Stimulated activated CD4-positive, alpha-beta T cell treated with anti-CD3 and anti-CD28 coated beads, Interleukin-4, amount 100 ng/mL, for 48 hours (primary cell): ENCODE measurements around the gene SLC7A10.
"Not testable (repeated sequence)": the region's sequence is repeated elsewhere in the genome, so short reads cannot be mapped to it uniquely, and the experiment has no call there.

ENCODE experiments used
- DNase-seq, 2 donors: peaks; one replicate each; pipeline ENCODE4 v3.0.0-alpha.2; 2020; ENCODE audit warnings: low read depth in 2 of 2

The SLC7A10 gene

GRCh38 chr19:33238481-33239149 lies 13.0 kb upstream of the SLC7A10 start:
- DNase-seq, result no peak

GRCh38 chr19:33236696-33237390 lies 11.2 kb upstream of the SLC7A10 start:
- DNase-seq, result no peak

- DNase-seq, result no peak
Observed at GRCh38 chr19:33235996-33236350, 10.3 kb upstream of the SLC7A10 start.

- DNase-seq, result peak; percentile 70 to 88
Observed at GRCh38 chr19:33235269-33235995, 9.8 kb upstream of the SLC7A10 start.

- DNase-seq, result no peak
Observed at GRCh38 chr19:33234736-33235135, 9.1 kb upstream of the SLC7A10 start.

GRCh38 chr19:33234092-33234491 lies 8.4 kb upstream of the SLC7A10 start:
- DNase-seq, result no peak

- no peak for DNase-seq
Observed at GRCh38 chr19:33233056-33233873, 7.6 kb upstream of the SLC7A10 start.

- no peak for DNase-seq
Observed at GRCh38 chr19:33232656-33233055, 7.0 kb upstream of the SLC7A10 start.

GRCh38 chr19:33231511-33231910 lies 5.9 kb upstream of the SLC7A10 start:
- DNase-seq, result no peak

- no peak for DNase-seq
Observed at GRCh38 chr19:33229962-33230361, 4.3 kb upstream of the SLC7A10 start.

- no peak for DNase-seq
Observed at GRCh38 chr19:33227870-33228599, 2.4 kb upstream of the SLC7A10 start.

GRCh38 chr19:33227242-33227650 lies 1.6 kb upstream of the SLC7A10 start:
- no peak for DNase-seq

GRCh38 chr19:33226550-33227241 lies 1.0 kb upstream of the SLC7A10 start:
- no peak for DNase-seq

- DNase-seq, result no peak
Observed at GRCh38 chr19:33224694-33225457, 774 bp downstream of the SLC7A10 start.

- not testable (repeated sequence) for DNase-seq
Observed at GRCh38 chr19:33222255-33222654, 3.4 kb downstream of the SLC7A10 start.

- no peak for DNase-seq
Observed at GRCh38 chr19:33221638-33222037, 4.0 kb downstream of the SLC7A10 start.

GRCh38 chr19:33220735-33221134 lies 4.9 kb downstream of the SLC7A10 start:
- no peak for DNase-seq

- DNase-seq, result no peak
Observed at GRCh38 chr19:33220115-33220514, 5.5 kb downstream of the SLC7A10 start.

GRCh38 chr19:33219261-33219815 lies 6.3 kb downstream of the SLC7A10 start:
- DNase-seq, result no peak

- no peak for DNase-seq
Observed at GRCh38 chr19:33217881-33218280, 7.8 kb downstream of the SLC7A10 start.
